K562 (cell line): Measurements from ENCODE around the gene MN1. TPM values are rescaled to one million over a fixed set of nuclear protein-coding genes. Genes with fewer than 3 reads are reported as not detected.

Source experiments
- CCNT2 ChIP-seq: IDR thresholded peaks from 2 replicates; pipeline ENCODE4 v1.6.1; 2011; ENCODE audit warnings: borderline replicate concordance, low read depth, mild to moderate bottlenecking, moderate library complexity, mixed read lengths, low read length; ENCODE audit not compliant: insufficient read length; ENCODE audit errors: extremely low read depth
- MTA3 ChIP-seq: fragments of 450-650 bp; formaldehyde crosslinking; IDR thresholded peaks from 2 replicates; pipeline ENCODE4 v1.6.1; 2017; ENCODE audit warnings: mild to moderate bottlenecking, borderline replicate concordance
- MTF1 ChIP-seq: fragments of 250-450 bp; sonication (Bioruptor Pico); IDR thresholded peaks from 2 replicates; pipeline ENCODE4 v1.9.0; 2021; ENCODE audit warnings: moderate library complexity, mild to moderate bottlenecking, inconsistent platforms, borderline replicate concordance
- SMARCA5 ChIP-seq: fragments of 450-650 bp; IDR thresholded peaks from 2 replicates; pipeline ENCODE4 v1.6.1; 2016
- SRSF3 ChIP-seq: fragments of 200-400 bp; formaldehyde crosslinking; IDR thresholded peaks from 2 replicates; pipeline ENCODE4 v1.6.1; 2016; ENCODE audit warnings: mild to moderate bottlenecking, low read length, moderate library complexity; ENCODE audit not compliant: insufficient read depth
- THRA ChIP-seq: fragments of 450-650 bp; IDR thresholded peaks from 2 replicates; pipeline ENCODE4 v1.6.1; 2017; ENCODE audit warnings: mild to moderate bottlenecking, moderate library complexity
- ZBTB2 ChIP-seq: fragments of 450-650 bp; IDR thresholded peaks from 2 replicates; pipeline ENCODE4 v1.6.1; 2016; ENCODE audit warnings: antibody characterized with exemption
- ZNF175 ChIP-seq: fragments of 200-800 bp; sonication (Bioruptor generic); IDR thresholded peaks from 2 replicates; pipeline ENCODE4 v1.6.1; 2016; ENCODE audit warnings: low read depth, mild to moderate bottlenecking, missing genetic modification characterization, missing compliant biosample characterization
- ZNF512 ChIP-seq: IDR thresholded peaks from 2 replicates; pipeline ENCODE4 v1.6.1; 2016; ENCODE audit warnings: missing genetic modification characterization, missing compliant biosample characterization
- polyA plus RNA-seq, 8 experiments: library from polyadenylated mRNA; depleted of rRNA in 4 of 8; stranded (reverse) in 5 of 8; unstranded in 3 of 8; fragments of >200 nt; fragmentation: Nextera tagmentation in 2 of 8; fragmentation: Illumina TruSeq in 1 of 8; extraction: Ambion mirVana in 2 of 8; extraction: Trizol in 1 of 8; gene quantifications; 2 replicates each; pipeline versions ENCODE4 v1.2.1 to v1.2.3, GENCODE V29; 2011 to 2014; ENCODE audit warnings: inconsistent platforms in 1 of 8, missing spikeins in 1 of 8
- total RNA-seq, 7 experiments: library from RNA; depleted of rRNA in 6 of 7; stranded (reverse); fragments of >200 nt in 6 of 7; fragmentation: Illumina TruSeq in 2 of 7; extraction: Trizol in 2 of 7; gene quantifications; 2 replicates each; pipeline versions ENCODE4 v1.2.1 to v1.2.3, GENCODE V29; 2011 to 2021; ENCODE audit warnings: low replicate concordance in 1 of 7

Gene MN1
- total and polyA plus RNA-seq, 9 of the 15 experiments (the other 6 are each of a cell fraction or from before 2014, with no cell fraction given), result under 0.01 to 0.05 (median 0.03) TPM; not detected in 5

DNA sequence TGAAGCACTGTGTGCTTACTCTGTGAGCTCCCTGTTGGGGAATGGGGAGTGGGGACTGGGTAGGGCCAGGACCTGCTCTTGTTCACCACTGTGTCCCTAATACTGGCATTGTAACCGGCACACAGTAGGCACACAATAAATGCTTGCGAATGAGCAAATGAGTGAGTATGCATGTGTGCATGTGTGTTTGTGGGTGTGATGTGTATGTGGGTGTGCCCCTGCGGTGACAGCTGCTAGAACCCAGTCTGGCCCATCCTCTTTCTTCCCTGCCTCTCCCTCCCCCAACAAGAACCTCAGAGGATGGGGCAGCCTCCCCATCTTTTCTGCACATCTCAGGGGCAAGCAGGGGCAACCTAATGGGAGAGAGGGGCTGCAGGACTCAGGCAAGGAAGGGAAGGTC is 90.5 kb downstream of the MN1 start (continued):
- no peak for TF ChIP-seq SRSF3
- no peak for TF ChIP-seq THRA
- no peak for TF ChIP-seq ZBTB2
- no peak for TF ChIP-seq CCNT2
- no peak for TF ChIP-seq ZNF512 (tag)
- TF ChIP-seq ZNF175, result no peak
- TF ChIP-seq MTF1, result no peak
- no peak for TF ChIP-seq MTA3
- no peak for TF ChIP-seq SMARCA5
